ENCODE data around the gene INSYN2B. TPM values are rescaled to one million over a fixed set of nuclear protein-coding genes. Genes with fewer than 3 reads are reported as not detected.

The INSYN2B gene
- total RNA-seq (not detected), total RNA-seq (0 to 0.15 reads per million in 2 donors)

GRCh38 chr5:169980418-169981053 lies at the start of gene INSYN2B:
Gene INSYN2B (minus strand): TSS chr5:169980495. CDS start chr5:169883898, 96,597 bp downstream.
- no peak for DNase-seq
- H3K4me3 Mint-ChIP-seq = no peak within 1 kb of the TSS
- no peak within 1 kb of the TSS for H3K27ac Mint-ChIP-seq
- H3K36me3 Mint-ChIP-seq (ENCODE audit: low read depth) = peaks cover 8% of the 10 kb centered on the region
- no peaks in the 10 kb centered on the region for H3K27me3 Mint-ChIP-seq
- no peak for ATAC-seq
- no peaks in the 10 kb centered on the region for H3K9me3 ChIP-seq (ENCODE audit: control insufficient read depth, low read length, poor library complexity, severe bottlenecking)
- peaks cover 6% of the 10 kb centered on the region for H3K4me1 Mint-ChIP-seq

DNA sequence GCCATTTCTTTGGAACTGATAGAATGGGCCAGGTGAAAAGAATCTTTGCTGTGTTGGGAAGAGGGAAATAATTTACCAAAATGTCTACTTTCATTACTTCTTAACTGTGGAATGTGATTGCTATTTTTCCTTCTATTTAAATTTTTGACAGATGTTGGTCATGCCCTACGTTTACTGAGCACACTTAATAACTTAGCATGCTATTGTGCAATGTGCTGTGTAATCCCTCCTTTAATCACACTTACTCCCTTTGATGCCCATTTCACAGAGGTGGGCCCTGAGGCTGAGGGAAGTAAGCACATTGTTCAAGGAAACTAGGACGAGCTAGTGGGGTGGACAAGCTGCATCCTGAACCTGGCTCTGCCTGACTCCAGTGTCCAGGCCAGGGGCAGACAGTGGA lies 47.8 kb upstream of the INSYN2B start:
- Mint-ChIP-seq H3K27ac (no peak overlapping the region), H3K36me3 (ENCODE audit: low read depth) (peaks cover 14% of the 10 kb centered on the region), H3K4me1 (no peaks in the 10 kb centered on the region), H3K4me3 (no peak overlapping the region), H3K27me3 (no peaks in the 10 kb centered on the region)
- H3K9me3 ChIP-seq (ENCODE audit: control insufficient read depth, low read length, poor library complexity, severe bottlenecking) = no peaks in the 10 kb centered on the region
- ATAC-seq = no peak
- DNase-seq = no peak

DNA sequence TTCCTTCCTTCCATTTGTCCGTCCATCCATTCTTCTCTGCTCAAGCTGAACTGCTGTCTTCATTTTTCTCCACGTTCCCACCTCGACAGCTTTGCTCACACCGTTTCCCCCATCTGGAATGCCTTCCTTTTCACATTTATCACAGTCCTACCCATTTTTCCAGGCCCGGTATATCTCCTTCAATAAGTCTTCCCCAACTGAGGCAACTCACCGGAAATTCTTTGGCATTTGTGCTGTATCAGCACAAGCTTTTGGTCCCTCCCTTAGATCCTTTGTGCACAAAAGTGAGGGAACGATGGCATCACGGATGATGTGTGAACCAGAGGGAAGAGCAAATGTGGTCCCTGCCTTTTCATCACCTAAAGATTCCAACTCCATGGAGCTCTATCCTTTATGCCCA lies 45.6 kb upstream of the INSYN2B start:
- DNase-seq (no peak), ATAC-seq (no peak)
- H3K4me3 Mint-ChIP-seq = no peak overlapping the region
- H3K27ac Mint-ChIP-seq = no peak overlapping the region
- no peaks in the 10 kb centered on the region for H3K9me3 ChIP-seq (ENCODE audit: control insufficient read depth, low read length, poor library complexity, severe bottlenecking)
- no peaks in the 10 kb centered on the region for H3K27me3 Mint-ChIP-seq
- peaks cover 19% of the 10 kb centered on the region for H3K36me3 Mint-ChIP-seq (ENCODE audit: low read depth)
- peaks cover 3% of the 10 kb centered on the region for H3K4me1 Mint-ChIP-seq

GRCh38 chr5:170021506-170021905 lies 41.2 kb upstream of the INSYN2B start:
- no peak overlapping the region for H3K27ac Mint-ChIP-seq
- H3K4me1 Mint-ChIP-seq = peaks cover 9% of the 10 kb centered on the region
- no peak overlapping the region for H3K4me3 Mint-ChIP-seq
- peaks cover 30% of the 10 kb centered on the region for H3K36me3 Mint-ChIP-seq (ENCODE audit: low read depth)
- ATAC-seq = no peak
- no peaks in the 10 kb centered on the region for H3K9me3 ChIP-seq (ENCODE audit: control insufficient read depth, low read length, poor library complexity, severe bottlenecking)
- no peaks in the 10 kb centered on the region for H3K27me3 Mint-ChIP-seq
- DNase-seq = no peak

DNA sequence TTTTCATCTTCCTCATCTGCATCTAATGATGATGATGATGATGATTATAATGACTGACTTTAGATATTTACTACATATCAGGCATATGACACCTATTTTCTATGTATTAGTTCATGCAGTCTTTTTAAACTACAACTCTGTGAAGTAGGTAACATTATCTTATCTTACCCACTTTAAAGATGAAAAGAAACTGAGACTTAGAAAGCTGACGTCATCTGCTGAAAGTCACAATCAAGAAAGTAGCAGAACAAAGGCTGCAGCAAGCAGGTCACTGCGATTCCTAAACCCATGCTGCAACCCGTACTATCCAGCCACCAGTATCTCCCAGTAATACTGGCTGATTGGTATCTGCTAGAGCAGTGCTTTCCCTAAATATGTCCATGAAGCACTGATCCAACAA lies 40.1 kb upstream of the INSYN2B start:
- peaks cover 29% of the 10 kb centered on the region for H3K36me3 Mint-ChIP-seq (ENCODE audit: low read depth)
- H3K27ac Mint-ChIP-seq = no peak overlapping the region
- ATAC-seq (no peak), DNase-seq (no peak)
- H3K4me1 Mint-ChIP-seq = peaks cover 12% of the 10 kb centered on the region
- H3K27me3 Mint-ChIP-seq = no peaks in the 10 kb centered on the region
- H3K9me3 ChIP-seq (ENCODE audit: control insufficient read depth, low read length, poor library complexity, severe bottlenecking) = no peaks in the 10 kb centered on the region
- H3K4me3 Mint-ChIP-seq = no peak overlapping the region

DNA sequence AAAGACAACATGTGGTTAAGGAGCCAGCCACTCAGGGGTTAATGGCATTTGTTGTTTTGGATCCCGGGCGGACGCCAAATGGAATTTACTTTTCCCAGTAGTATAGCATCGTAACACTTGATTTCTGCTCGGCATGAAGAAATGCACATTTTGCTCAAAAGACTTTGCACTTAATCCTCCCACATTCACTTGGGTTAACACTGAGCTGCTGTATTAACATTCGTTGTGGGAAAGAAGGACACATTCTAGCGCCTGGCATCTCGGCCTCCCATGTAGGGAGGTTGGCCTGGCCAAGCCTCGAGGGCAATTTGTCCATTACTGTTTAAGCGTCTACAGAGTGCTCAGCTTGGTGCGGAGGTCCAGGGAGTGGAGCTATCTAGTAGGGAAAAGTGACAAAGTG lies 32.3 kb upstream of the INSYN2B start:
- ATAC-seq (no peak), DNase-seq (no peak)
- no peaks in the 10 kb centered on the region for H3K9me3 ChIP-seq (ENCODE audit: control insufficient read depth, low read length, poor library complexity, severe bottlenecking)
- peaks cover 5% of the 10 kb centered on the region for H3K4me1 Mint-ChIP-seq
- no peak overlapping the region for H3K27ac Mint-ChIP-seq
- no peak overlapping the region for H3K4me3 Mint-ChIP-seq
- H3K27me3 Mint-ChIP-seq = no peaks in the 10 kb centered on the region
- peaks cover 19% of the 10 kb centered on the region for H3K36me3 Mint-ChIP-seq (ENCODE audit: low read depth)

DNA sequence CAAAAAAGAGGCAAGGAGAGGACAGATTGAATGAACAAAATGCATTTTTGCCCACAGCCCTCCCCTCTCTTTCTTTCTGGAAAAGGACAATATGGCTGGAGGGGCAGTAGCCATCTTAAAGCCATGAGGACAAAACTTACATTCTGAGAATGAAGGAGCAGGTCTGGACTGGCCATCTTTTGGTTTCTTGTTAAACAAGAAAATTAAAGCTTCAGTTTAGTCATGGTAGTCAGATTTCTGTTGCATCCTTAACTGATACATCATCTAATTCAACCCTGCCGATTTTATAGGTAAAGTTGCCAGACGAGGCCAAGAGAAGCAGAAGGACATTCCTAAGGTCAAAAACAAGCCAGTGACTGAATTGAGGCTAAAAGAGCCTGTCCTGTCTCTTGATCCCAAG lies 31.5 kb upstream of the INSYN2B start:
- Mint-ChIP-seq H3K36me3 (ENCODE audit: low read depth) (peaks cover 19% of the 10 kb centered on the region), H3K27me3 (no peaks in the 10 kb centered on the region), H3K4me3 (no peak overlapping the region), H3K27ac (no peak overlapping the region), H3K4me1 (peaks cover 5% of the 10 kb centered on the region)
- ATAC-seq (no peak), DNase-seq (no peak)
- no peaks in the 10 kb centered on the region for H3K9me3 ChIP-seq (ENCODE audit: control insufficient read depth, low read length, poor library complexity, severe bottlenecking)

GRCh38 chr5:170010595-170010994 lies 30.3 kb upstream of the INSYN2B start:
- peaks cover 16% of the 10 kb centered on the region for H3K36me3 Mint-ChIP-seq (ENCODE audit: low read depth)

DNA sequence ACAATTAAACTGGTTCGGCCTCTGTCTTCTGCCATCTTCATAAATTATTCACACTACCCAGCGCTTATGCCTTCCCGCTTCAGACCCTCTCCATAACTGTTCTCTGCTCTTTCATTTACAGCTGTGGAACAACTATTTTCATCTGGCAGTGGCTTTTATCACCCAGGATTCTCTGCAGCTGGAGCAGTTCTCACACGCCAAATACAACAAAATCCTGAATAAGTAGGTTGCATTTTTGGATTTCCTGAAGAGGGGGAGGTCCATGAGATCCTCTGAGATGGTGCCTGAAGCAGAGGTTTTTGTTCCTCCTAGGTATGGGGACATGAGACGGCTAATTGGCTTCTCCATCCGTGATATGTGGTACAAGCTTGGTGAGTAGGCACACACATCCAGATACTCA lies 28.1 kb upstream of the INSYN2B start:
- Mint-ChIP-seq H3K27me3 (no peaks in the 10 kb centered on the region), H3K27ac (no peak overlapping the region), H3K4me1 (no peaks in the 10 kb centered on the region), H3K36me3 (ENCODE audit: low read depth) (peaks cover 13% of the 10 kb centered on the region), H3K4me3 (no peak overlapping the region)
- ATAC-seq = no peak
- DNase-seq = no peak
- H3K9me3 ChIP-seq (ENCODE audit: control insufficient read depth, low read length, poor library complexity, severe bottlenecking) = no peaks in the 10 kb centered on the region

More at GRCh38 chr5:170010595-170010994, 30.3 kb upstream of the INSYN2B start:
- ATAC-seq = no peak
- H3K9me3 ChIP-seq (ENCODE audit: control insufficient read depth, low read length, poor library complexity, severe bottlenecking) = no peaks in the 10 kb centered on the region
- Mint-ChIP-seq H3K4me1 (peaks cover 3% of the 10 kb centered on the region), H3K4me3 (no peak overlapping the region), H3K27me3 (no peaks in the 10 kb centered on the region), H3K27ac (no peak overlapping the region)
- no peak for DNase-seq

GRCh38 chr5:170006021-170006420 lies 25.7 kb upstream of the INSYN2B start:
- H3K9me3 ChIP-seq (ENCODE audit: control insufficient read depth, low read length, poor library complexity, severe bottlenecking) = no peaks in the 10 kb centered on the region
- ATAC-seq (no peak), DNase-seq (no peak)
- H3K27ac Mint-ChIP-seq = peak overlapping the region; percentile 29
- H3K36me3 Mint-ChIP-seq (ENCODE audit: low read depth) = peaks cover 8% of the 10 kb centered on the region
- no peaks in the 10 kb centered on the region for H3K27me3 Mint-ChIP-seq
- H3K4me1 Mint-ChIP-seq = no peaks in the 10 kb centered on the region
- H3K4me3 Mint-ChIP-seq = peak overlapping the region; percentile 28

DNA sequence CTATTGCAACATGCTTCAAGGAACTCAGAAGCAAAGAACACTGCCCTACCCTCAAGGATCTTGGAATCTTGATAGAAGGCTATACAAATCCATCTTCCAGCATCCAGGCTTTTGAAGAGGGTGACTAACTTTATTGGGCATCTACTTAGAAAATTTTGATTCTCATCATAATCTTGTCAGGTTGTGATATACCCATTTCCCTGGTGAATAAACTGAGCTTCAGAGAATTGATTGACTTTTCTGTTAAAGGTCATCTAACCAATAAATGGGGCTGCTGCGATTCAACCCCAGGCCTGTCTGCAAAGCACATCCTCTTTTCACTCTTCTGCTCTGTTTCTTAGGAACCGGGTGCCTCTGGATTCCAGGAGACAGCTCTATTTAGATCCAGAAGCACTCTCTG lies 19.9 kb upstream of the INSYN2B start:
- no peaks in the 10 kb centered on the region for H3K9me3 ChIP-seq (ENCODE audit: control insufficient read depth, low read length, poor library complexity, severe bottlenecking)
- Mint-ChIP-seq H3K4me1 (no peaks in the 10 kb centered on the region), H3K36me3 (ENCODE audit: low read depth) (peaks cover 10% of the 10 kb centered on the region), H3K4me3 (no peak overlapping the region), H3K27me3 (no peaks in the 10 kb centered on the region), H3K27ac (no peak overlapping the region)
- DNase-seq (no peak), ATAC-seq (no peak)

DNA sequence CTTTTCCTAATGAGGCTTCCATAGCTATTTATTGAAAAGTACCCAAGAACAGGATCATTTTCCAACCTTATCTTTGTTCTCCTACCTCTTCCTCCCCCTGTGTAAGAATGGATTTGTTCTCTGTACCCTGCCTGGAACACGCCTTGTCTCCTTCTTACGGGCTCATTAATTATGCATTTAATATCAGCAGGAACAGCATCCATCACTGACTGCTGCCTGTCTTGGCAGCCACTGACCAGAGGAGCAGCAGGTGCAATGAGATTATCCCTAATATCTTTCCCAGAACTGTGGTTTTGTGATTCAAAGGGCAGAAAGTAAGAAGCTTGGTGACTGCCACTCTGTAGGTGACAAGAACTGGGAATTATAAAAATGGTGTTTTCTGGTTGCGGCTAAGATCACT lies 19.3 kb upstream of the INSYN2B start:
- no peak overlapping the region for H3K27ac Mint-ChIP-seq
- no peak for DNase-seq
- no peaks in the 10 kb centered on the region for H3K27me3 Mint-ChIP-seq
- no peak for ATAC-seq
- peaks cover 1% of the 10 kb centered on the region for H3K4me1 Mint-ChIP-seq
- H3K4me3 Mint-ChIP-seq = no peak overlapping the region
- H3K36me3 Mint-ChIP-seq (ENCODE audit: low read depth) = peaks cover 12% of the 10 kb centered on the region
- H3K9me3 ChIP-seq (ENCODE audit: control insufficient read depth, low read length, poor library complexity, severe bottlenecking) = no peaks in the 10 kb centered on the region

GRCh38 chr5:169997798-169998197 lies 17.5 kb upstream of the INSYN2B start:
- Mint-ChIP-seq H3K27me3 (no peaks in the 10 kb centered on the region), H3K27ac (no peak overlapping the region), H3K4me1 (peaks cover 2% of the 10 kb centered on the region), H3K4me3 (peak overlapping the region; percentile 16), H3K36me3 (ENCODE audit: low read depth) (peaks cover 14% of the 10 kb centered on the region)
- no peak for ATAC-seq
- no peak for DNase-seq
- H3K9me3 ChIP-seq (ENCODE audit: control insufficient read depth, low read length, poor library complexity, severe bottlenecking) = no peaks in the 10 kb centered on the region

DNA sequence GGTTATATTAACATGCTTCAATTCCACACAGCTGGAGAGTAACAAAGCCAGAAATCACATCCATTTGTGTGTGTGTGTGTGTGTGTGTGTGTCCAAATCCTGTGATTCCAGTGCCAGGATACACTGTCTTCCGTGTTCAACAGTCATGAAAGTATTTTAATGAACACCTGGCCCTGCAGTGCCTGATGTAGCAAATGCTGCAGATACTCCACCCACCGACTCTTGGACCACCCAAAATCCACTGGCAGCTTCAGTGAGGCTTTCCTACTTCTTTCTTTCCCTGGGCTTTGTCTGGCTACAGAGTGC lies 13.1 kb upstream of the INSYN2B start:
- Mint-ChIP-seq H3K27ac (no peak overlapping the region), H3K36me3 (ENCODE audit: low read depth) (peaks cover 13% of the 10 kb centered on the region), H3K27me3 (no peaks in the 10 kb centered on the region)

More for the DNA sequence above, 13.1 kb upstream of the INSYN2B start:
- Mint-ChIP-seq H3K4me3 (no peak overlapping the region), H3K4me1 (peaks cover 5% of the 10 kb centered on the region)
- H3K9me3 ChIP-seq (ENCODE audit: control insufficient read depth, low read length, poor library complexity, severe bottlenecking) = no peaks in the 10 kb centered on the region
- ATAC-seq (no peak), DNase-seq (no peak)

All from T-helper 17 cell (primary cell).